OCI-LY7 (cell line): Measurements from ENCODE around the gene SIGLEC10.

Experiments
- CTCF ChIP-seq: fragments of 200-600 bp; sonication (generic); conservative IDR thresholded peaks from 2 replicates; pipeline ENCODE4 v1.5.1; 2014; ENCODE audit warnings: mild to moderate bottlenecking, antibody characterized with exemption, low read length, moderate library complexity, mixed read lengths
- EZH2phosphoT487 ChIP-seq: fragments of 200-600 bp; sonication (generic); IDR thresholded peaks from 2 replicates; pipeline ENCODE4 v1.6.1; 2018; ENCODE audit warnings: low read depth, borderline replicate concordance, mild to moderate bottlenecking, mixed run types, antibody characterized with exemption, low read length, moderate library complexity, mixed read lengths

- no peak for TF ChIP-seq CTCF
- TF ChIP-seq EZH2phosphoT487: no peak
Measured at GRCh38 chr19:51391073-51391611, 26.3 kb downstream of the SIGLEC10 start.
